GM19395 (cell line): Measurements from ENCODE around the gene IGFBP4.

Experiments
- ATAC-seq: cut with Tn5 transposase; IDR thresholded peaks from one replicate; pipeline ENCODE4 v1.9.1; 2021; ENCODE audit warnings: mild to moderate bottlenecking, moderate library complexity; ENCODE audit not compliant: unreplicated experiment

Gene IGFBP4

GRCh38 chr17:40470932-40471828, 27.9 kb downstream of the IGFBP4 start:
- ATAC-seq, result no peak

DNA sequence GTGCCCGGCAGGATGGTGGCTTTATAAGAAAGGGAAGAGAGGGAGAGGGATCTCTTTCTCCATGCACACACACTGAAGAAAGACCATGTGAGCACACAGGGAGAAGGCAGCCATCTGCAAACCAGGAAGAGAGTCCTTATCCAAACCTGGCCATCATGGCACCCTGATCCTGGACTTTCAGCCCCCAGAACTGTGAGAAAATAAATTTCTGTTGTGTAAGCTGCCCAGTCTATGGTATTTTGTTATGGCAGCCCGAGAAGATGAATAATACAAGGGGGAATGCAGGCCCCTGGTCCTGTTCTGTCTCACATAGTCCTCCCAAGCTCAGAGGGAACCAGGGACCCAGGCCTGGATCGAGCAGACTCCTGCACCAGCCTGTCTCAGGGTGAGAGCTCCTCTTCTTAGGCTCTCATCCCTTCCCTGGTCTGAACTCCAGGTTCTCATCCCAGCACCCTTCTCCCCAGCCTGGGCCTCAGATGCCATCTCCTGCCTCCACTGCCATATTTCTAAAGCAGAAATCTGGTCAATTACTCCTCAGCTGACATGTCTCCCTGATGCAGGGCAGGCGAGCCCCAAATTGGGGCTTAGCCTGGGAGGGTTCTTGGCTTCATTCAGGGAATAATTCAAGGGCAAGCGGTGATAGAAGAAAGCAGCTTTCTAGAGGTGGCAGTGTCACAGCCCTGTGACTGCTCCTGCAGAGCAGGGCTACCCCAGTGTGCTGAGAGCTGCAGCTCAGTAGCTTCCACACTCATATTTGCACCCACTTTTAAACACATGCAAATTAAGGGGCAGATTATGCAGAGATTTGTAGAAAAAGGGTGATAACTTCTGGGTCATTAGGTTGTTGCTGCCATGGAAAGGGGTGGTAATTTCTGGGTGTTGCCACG, 28.8 kb downstream of the IGFBP4 start:
- no peak for ATAC-seq

DNA sequence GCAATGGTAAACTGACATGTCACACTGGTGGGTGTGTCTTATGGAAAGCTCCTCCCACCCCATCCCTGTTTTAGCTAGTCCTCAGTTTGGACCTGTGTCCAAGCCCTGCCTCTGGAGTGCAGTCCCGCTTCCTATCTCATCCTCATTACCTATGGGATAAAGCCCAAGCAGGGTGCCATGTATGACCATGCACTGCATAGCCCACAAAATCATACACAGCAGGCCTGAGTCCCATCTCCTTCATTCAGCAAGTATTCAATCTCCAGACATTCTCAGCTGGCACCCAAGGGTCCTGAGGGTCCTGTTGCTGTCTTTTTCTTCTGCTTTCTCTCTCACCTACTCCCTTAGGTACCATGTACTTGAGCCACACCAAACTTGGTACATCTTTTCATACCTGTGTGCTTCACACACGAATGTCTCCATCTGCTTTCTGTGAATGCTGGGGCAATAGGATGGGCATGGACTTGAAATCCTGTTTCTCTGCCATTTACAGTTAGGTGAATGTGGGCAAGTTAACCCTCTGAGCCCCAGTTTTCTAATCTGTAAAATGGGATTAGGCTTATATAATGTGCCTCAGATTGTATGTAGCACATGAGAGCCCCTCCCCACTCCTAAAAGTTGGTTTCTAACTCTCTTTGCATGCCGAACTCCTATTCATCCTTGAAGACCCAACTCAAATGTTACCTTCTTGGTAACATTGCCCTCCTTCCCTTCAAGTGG, 29.6 kb downstream of the IGFBP4 start:
- no peak for ATAC-seq

GRCh38 chr17:40473573-40474365, 30.5 kb downstream of the IGFBP4 start:
- no peak for ATAC-seq

- ATAC-seq, result no peak
Measured at GRCh38 chr17:40474419-40475002, 31.3 kb downstream of the IGFBP4 start.

GRCh38 chr17:40475234-40475908, 32.1 kb downstream of the IGFBP4 start:
- no peak for ATAC-seq

DNA sequence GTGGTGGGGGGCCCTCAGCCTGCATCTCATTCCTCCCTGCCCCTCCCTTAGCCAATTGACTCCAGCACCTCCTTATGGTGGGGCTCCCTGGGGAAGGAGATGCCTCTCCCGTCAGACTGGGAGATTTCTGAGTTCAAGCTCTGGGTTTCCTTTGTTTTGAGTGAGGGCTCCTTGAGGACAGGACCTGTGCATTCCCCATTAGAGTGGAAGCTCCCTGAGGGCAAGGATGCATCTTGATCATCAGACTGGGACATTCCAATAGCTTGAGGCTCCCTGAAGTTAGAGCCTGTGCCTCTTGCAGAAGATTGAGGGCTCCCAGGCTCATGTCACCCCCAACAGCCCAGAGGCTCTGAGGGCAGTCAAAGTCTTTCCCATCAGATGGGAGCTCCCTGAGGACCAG, 34.5 kb downstream of the IGFBP4 start:
- no peak for ATAC-seq

DNA sequence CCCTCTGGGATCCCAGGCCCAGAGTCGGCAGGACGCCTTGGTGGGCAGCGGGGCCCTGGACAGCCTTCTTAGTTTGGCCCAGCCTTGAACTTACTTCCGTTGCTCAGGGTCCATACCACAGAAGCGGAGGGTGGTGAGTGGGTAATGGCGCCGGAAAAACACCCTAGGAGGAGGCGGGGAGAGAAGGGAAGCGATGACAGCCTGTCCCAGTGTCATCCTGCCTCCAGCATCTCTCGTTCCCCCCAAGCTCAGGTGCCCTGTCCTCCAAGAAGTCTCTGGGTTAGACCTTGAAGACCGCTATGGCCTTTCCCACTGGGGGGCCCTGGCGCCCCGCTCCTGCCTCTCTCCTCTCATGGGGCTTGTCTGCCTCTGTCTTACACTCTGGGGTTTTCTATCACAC, 35.2 kb downstream of the IGFBP4 start:
- ATAC-seq, result no peak

DNA sequence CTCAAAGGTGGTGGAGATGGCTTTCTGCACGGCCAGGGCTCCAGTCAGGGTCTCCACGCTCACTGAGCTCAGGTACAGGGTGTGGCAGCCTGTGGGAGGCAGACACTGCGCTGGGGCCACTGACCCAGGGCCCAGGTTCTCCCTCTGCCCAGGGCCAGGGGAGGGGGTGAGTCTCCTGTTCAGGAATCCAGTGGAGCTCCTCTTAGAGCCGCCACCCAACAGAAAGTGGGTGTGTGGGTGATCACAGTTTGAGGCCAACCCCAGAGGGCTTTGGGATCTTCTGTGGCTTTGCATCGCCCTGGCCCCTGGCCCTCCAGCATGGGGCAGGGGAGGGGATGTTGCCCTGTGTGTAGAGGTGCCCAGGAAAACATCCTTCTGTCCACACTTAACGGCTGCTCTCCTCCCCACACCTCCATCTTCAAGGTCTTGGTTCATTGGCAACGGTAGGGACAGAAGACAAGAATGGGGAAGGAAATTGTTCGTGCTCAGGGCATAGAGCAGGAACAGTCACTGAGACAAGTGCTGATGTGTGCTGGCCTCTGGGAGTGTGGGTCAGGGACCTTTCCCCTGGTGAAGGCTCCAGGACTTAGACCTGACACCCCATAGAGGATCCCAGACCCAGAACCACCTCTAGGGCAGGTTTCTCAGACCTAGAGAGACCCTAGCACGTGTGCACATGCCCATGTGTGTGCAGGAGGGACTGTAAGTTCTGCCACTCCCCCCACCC, 36.7 kb downstream of the IGFBP4 start:
- ATAC-seq, result no peak

DNA sequence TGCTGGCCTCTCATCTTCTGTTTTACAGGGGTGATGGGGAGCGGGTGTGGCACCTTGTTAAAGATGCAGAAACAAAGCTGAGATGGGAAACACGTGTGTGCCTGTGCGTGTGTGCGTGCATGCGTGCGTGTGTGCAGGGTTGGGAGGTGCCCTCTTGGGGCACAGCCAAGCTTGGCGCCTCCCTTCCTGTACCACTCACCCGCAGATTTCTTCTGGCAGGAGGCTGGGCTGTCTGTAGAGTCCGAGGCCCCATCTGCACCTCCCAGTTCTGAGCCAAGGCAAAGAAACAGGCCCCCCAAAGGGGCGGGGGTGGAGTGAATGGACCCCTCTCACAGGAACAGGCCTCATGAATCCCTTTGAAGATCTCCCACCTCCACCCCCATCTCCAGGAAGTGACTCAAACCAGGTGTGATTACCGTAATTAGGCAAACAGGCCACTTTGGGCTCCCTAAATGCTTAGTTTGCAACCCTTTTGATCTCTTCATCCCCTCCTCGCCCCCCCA, 37.3 kb downstream of the IGFBP4 start:
- ATAC-seq, result no peak

- no peak for ATAC-seq
Measured at GRCh38 chr17:40481106-40481505, 37.9 kb downstream of the IGFBP4 start.

GRCh38 chr17:40482722-40483121, 39.5 kb downstream of the IGFBP4 start:
- ATAC-seq, result no peak

DNA sequence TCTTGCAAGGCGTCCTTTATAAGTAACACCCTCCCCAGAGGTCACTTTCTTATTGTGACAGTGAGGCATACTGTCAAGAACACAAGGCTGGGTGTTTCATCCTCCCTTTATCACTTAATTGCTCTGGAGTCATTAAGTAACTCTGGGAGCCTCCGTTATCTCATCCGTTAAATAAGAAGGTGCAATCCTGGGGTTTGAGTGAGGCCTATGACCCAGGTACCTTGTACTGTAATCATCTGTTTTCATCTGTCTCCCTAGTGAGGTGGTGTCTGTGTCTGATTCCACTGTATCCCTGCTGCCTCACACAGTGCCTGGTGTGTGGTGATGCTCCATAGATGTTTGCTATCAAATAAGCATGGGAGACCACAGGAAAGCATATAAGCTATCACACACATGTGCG, 40.4 kb downstream of the IGFBP4 start:
- ATAC-seq, result no peak

DNA sequence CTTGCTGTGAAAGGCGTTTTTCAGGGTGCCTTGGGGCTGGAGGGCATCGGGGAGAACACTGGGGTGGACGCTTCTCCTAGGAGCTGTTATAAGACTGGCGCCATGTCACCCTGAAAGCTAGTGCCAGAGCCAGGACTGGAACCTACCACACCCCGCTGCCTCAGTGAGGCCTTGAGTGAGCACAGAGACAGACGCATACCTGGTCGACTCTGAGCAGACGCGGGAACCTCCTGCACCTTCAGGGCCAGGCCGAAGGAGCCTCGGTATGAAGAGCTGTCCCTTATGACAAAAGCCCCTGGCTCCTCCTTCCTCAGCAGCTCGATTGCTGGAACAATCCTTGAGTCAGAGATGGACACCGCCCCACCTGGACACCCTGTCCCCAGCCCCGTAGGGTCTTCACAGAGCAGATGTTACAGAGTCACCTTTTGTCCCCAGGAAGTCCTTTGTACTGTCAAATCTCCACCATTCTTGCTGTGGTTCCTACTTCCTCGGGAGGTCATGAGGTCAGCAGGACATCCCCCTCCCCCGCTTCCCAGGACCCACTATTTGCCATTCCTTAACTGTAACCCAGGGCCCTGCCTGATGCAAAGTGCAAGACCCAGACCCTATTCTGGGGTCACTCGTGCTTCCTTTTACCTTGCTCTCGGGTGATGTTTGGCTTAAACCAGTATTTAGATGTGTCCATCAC, 41.2 kb downstream of the IGFBP4 start:
- no peak for ATAC-seq

DNA sequence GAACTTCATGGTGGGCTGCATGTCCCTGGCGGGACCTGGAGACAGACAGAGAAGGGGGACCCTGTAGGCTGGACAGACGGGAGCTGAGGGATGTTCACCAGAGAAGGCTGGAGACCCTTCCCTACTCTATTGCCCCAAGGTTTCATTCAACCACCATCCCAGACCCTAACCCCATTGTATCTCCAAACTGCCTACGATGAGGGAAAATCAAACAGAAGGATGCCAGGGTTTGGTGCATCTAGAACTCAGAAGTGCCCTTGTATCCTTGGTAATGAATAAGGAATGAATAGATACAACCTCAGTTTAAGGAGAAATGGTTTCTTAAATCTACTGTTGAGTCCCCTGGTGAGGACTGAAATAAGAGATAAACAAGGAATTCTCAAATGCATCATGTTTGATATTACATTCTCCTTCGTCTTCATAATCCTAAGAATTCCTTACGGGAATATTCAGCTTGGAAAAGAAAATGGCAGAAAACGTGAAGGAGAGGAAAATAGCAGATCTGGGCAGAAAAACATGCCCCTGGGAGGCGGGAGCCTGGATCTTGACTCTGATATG, 41.8 kb downstream of the IGFBP4 start:
- ATAC-seq, result no peak

DNA sequence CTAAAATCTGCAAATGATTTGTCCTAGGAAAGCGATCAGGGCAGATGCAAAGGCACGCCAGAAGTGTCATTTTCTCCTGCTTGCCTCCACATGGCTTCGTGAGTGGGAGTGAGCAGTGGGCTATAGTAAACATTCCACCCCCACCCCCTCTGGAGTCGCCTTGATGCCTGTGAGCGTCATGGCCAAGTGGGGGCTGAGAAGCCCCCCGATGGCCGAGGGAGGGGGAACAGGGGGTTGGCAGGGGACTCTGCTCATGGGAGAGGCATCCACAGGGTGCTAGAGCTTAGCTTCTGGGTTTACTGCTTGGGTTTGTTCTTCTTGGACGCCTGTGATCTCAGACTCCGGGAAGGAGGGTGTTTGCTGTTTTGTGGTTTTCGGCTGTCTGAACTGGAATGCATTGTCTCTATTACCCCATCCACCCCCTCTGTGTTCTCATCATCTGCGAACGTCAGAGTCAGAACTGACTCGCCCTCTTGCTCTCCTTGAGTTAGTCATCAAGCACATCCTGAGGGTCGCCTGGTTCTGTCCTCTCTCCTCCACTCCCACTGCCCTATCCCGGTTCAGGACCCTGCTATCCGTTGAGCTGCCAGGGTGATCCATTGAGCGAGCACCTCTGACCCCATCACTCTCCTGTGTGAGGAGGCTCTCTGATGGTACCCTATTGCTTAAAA, 42.7 kb downstream of the IGFBP4 start:
- ATAC-seq, result no peak
